Activated CD4-positive, alpha-beta T cell treated with anti-CD3 and anti-CD28 coated beads for 48 hours (primary cell): Measurements from ENCODE around the gene SPOCK1.

Experiments used
- DNase-seq: peaks from one replicate; pipeline ENCODE4 v3.0.0-alpha.2; 2020

SPOCK1 gene

GRCh38 chr5:137186759-137187461, 312.2 kb downstream of the SPOCK1 start:
- no peak for DNase-seq

- DNase-seq: no peak
Observed at GRCh38 chr5:137185193-137185592, 313.9 kb downstream of the SPOCK1 start.

- DNase-seq: no peak
Observed at GRCh38 chr5:137184734-137185133, 314.4 kb downstream of the SPOCK1 start.

- no peak for DNase-seq
Observed at GRCh38 chr5:137182576-137182975, 316.6 kb downstream of the SPOCK1 start.

GRCh38 chr5:137181667-137182066, 317.5 kb downstream of the SPOCK1 start:
- no peak for DNase-seq

GRCh38 chr5:137179203-137179602, 319.9 kb downstream of the SPOCK1 start:
- no peak for DNase-seq

GRCh38 chr5:137176609-137177008, 322.5 kb downstream of the SPOCK1 start:
- DNase-seq: no peak

GRCh38 chr5:137176126-137176525, 323.0 kb downstream of the SPOCK1 start:
- no peak for DNase-seq

- DNase-seq: no peak
Observed at GRCh38 chr5:137174196-137174595, 324.9 kb downstream of the SPOCK1 start.

- DNase-seq: no peak
Observed at GRCh38 chr5:137172258-137172657, 326.9 kb downstream of the SPOCK1 start.

GRCh38 chr5:137167187-137167586, 331.9 kb downstream of the SPOCK1 start:
- no peak for DNase-seq

- DNase-seq: no peak
Observed at GRCh38 chr5:137164961-137165360, 334.2 kb downstream of the SPOCK1 start.

- DNase-seq: no peak
Observed at GRCh38 chr5:137164536-137164935, 334.6 kb downstream of the SPOCK1 start.

GRCh38 chr5:137158691-137159090, 340.4 kb downstream of the SPOCK1 start:
- no peak for DNase-seq

GRCh38 chr5:137156180-137156579, 342.9 kb downstream of the SPOCK1 start:
- DNase-seq: no peak

GRCh38 chr5:137155261-137156000, 343.7 kb downstream of the SPOCK1 start:
- DNase-seq: no peak

GRCh38 chr5:137152616-137153015, 346.5 kb downstream of the SPOCK1 start:
- DNase-seq: no peak

- no peak for DNase-seq
Observed at GRCh38 chr5:137148655-137149054, 350.5 kb downstream of the SPOCK1 start.

GRCh38 chr5:137148159-137148558, 351.0 kb downstream of the SPOCK1 start:
- DNase-seq: no peak

GRCh38 chr5:137147346-137147745, 351.8 kb downstream of the SPOCK1 start:
- no peak for DNase-seq

GRCh38 chr5:137146402-137146890, 352.7 kb downstream of the SPOCK1 start:
- no peak for DNase-seq

GRCh38 chr5:137145721-137146120, 353.4 kb downstream of the SPOCK1 start:
- no peak for DNase-seq

GRCh38 chr5:137144656-137145055, 354.5 kb downstream of the SPOCK1 start:
- DNase-seq: no peak
